WI38 (cell line): Measurements from ENCODE around the gene CELA2B.
"Not testable (repeated sequence)": the region's sequence is repeated elsewhere in the genome, so short reads cannot be mapped to it uniquely, and the experiment has no call there.

Source experiments
- H3K4me3 ChIP-seq: 2 replicates; pipeline ENCODE4 v1.5.1; 2011; ENCODE audit warnings: low read depth, mild to moderate bottlenecking, control low read depth, low read length
- CTCF ChIP-seq: IDR thresholded peaks from 2 replicates; pipeline ENCODE4 v1.5.1; 2012; ENCODE audit warnings: low read depth, mild to moderate bottlenecking, control low read depth, low read length

Gene CELA2B

GRCh38 chr1:15431571-15431948, 44.3 kb upstream of the CELA2B start:
- no peak overlapping the region for H3K4me3 ChIP-seq
- no peak for TF ChIP-seq CTCF

- TF ChIP-seq CTCF, result no peak
- no peak overlapping the region for H3K4me3 ChIP-seq
Observed at GRCh38 chr1:15432324-15432723, 43.6 kb upstream of the CELA2B start.

GRCh38 chr1:15433471-15433870, 42.4 kb upstream of the CELA2B start:
- H3K4me3 ChIP-seq, result no peak overlapping the region
- no peak for TF ChIP-seq CTCF

GRCh38 chr1:15434739-15435138, 41.2 kb upstream of the CELA2B start:
- not testable (repeated sequence) for H3K4me3 ChIP-seq

GRCh38 chr1:15435239-15436077, 40.4 kb upstream of the CELA2B start:
- no peak for TF ChIP-seq CTCF
- H3K4me3 ChIP-seq, result no peak overlapping the region

- H3K4me3 ChIP-seq, result no peak overlapping the region
- no peak for TF ChIP-seq CTCF
Observed at GRCh38 chr1:15436881-15437442, 38.9 kb upstream of the CELA2B start.

- TF ChIP-seq CTCF, result no peak
- no peak overlapping the region for H3K4me3 ChIP-seq
Observed at GRCh38 chr1:15439325-15439724, 36.6 kb upstream of the CELA2B start.
